LNCAP (cell line): Measurements from ENCODE around the gene OR52H1.

Experiments used
- TF ChIP-seq, protein P1 (sequence below): fragments of 450-650 bp; IDR thresholded peaks from 2 replicates; pipeline ENCODE4 v1.5.1; 2017; ENCODE audit warnings: mild to moderate bottlenecking

OR52H1 gene

DNA sequence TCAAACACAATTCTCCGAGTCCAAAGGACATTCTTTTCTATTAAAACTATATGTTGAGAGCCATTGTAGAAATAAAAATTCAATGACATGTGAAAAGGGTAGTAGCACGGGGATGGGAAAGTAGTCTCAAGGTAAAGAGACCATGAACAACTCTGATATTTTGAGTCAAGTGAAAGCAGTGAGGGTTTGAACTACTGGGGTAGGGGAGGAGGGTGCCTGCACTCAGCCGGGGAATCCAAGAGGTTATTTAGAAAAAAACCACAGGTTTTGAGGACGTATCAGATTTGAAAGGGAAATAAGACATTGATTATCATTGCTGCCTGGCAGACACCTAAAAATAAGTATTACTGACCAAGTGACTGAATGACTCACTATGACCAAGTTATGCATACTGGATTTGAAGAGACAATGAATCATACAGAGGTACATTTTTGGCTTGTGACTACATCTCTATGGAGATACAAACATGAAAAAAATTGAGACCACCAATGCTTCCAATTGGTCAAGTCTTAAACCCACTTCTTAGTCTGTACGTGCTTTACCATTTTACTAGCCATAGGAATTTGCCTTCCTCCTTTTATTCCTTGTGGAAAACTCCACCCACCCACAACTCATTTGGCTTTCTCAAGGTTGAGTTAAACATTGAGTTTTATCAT, 2.2 kb upstream of the OR52H1 start:
- TF ChIP-seq, protein P1, sequence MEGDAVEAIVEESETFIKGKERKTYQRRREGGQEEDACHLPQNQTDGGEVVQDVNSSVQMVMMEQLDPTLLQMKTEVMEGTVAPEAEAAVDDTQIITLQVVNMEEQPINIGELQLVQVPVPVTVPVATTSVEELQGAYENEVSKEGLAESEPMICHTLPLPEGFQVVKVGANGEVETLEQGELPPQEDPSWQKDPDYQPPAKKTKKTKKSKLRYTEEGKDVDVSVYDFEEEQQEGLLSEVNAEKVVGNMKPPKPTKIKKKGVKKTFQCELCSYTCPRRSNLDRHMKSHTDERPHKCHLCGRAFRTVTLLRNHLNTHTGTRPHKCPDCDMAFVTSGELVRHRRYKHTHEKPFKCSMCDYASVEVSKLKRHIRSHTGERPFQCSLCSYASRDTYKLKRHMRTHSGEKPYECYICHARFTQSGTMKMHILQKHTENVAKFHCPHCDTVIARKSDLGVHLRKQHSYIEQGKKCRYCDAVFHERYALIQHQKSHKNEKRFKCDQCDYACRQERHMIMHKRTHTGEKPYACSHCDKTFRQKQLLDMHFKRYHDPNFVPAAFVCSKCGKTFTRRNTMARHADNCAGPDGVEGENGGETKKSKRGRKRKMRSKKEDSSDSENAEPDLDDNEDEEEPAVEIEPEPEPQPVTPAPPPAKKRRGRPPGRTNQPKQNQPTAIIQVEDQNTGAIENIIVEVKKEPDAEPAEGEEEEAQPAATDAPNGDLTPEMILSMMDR, result no peak

- TF ChIP-seq, protein P1, result no peak
These were observed 358 bp downstream of the OR52H1 start for GRCh38 chr11:5547982-5548381.

- TF ChIP-seq, protein P1, result no peak
These were observed 1.9 kb downstream of the OR52H1 start for GRCh38 chr11:5546457-5546856.

- TF ChIP-seq, protein P1, result no peak
These were observed 6.9 kb downstream of the OR52H1 start for GRCh38 chr11:5541427-5541826.

GRCh38 chr11:5536482-5536881, 11.9 kb downstream of the OR52H1 start:
- TF ChIP-seq, protein P1, result no peak

- TF ChIP-seq, protein P1, result no peak
These were observed 14.3 kb downstream of the OR52H1 start for GRCh38 chr11:5534046-5534445.

GRCh38 chr11:5531053-5531831, 17.1 kb downstream of the OR52H1 start:
- TF ChIP-seq, protein P1, result no peak
